K562 (cell line): ENCODE results near the gene ZSCAN22.

Source experiments
- BRF2 ChIP-seq: IDR thresholded peaks from 3 replicates; pipeline ENCODE4 v1.6.1; 2011; ENCODE audit warnings: borderline replicate concordance, mild to moderate bottlenecking; ENCODE audit not compliant: insufficient read length, insufficient read depth
- EGR1 ChIP-seq: fragments of 450-650 bp; conservative IDR thresholded peaks from 2 replicates; pipeline ENCODE4 v1.6.1; 2017; ENCODE audit warnings: mild to moderate bottlenecking
- EP300 ChIP-seq: IDR thresholded peaks from 2 replicates; pipeline ENCODE4 v1.6.1; 2012; ENCODE audit warnings: low read length, improper control_type of control experiment
- JUN ChIP-seq, 2 experiments: sonication (generic) in 1 of 2; formaldehyde crosslinking in 1 of 2; IDR thresholded peaks; 2 replicates each; pipeline versions ENCODE4 v1.6.1 to v1.8.0; 2012 to 2022; ENCODE audit warnings: borderline replicate concordance in 2 of 2, mild to moderate bottlenecking in 2 of 2, improper control_type of control experiment in 1 of 2, low read depth in 1 of 2, low read length in 1 of 2, missing genetic modification reagents in 1 of 2
- SLC30A9 ChIP-seq: fragments of 250-450 bp; sonication (Bioruptor Pico); IDR thresholded peaks from 2 replicates; pipeline ENCODE4 v1.8.0; 2022; ENCODE audit warnings: mild to moderate bottlenecking, moderate library complexity
- ZBTB1 ChIP-seq: sonication (generic); formaldehyde crosslinking; IDR thresholded peaks from 2 replicates; pipeline ENCODE4 v1.8.1; 2023; ENCODE audit warnings: missing genetic modification reagents, low read depth, mild to moderate bottlenecking, borderline replicate concordance

GRCh38 chr19:58357481-58358145, 30.8 kb downstream of the ZSCAN22 start:
- TF ChIP-seq EGR1 (no peak), JUN (IDR thresholded peaks at IDR 0.05; ENCODE audit: borderline replicate concordance, low read depth, low read length) (no peak), JUN (CRISPR knock-in tag; IDR thresholded peaks at IDR 0.05; ENCODE audit: borderline replicate concordance) (no peak), EP300 (no peak), BRF2 (no peak), ZBTB1 (CRISPR knock-in tag) (no peak), SLC30A9 (CRISPR knock-in tag) (no peak)
